MM.1S (cell line): ENCODE results near the gene CELF4.

ENCODE experiments used
- DNase-seq: peaks from one replicate; pipeline ENCODE4 v3.0.0-alpha.2; 2015
- H2AFZ ChIP-seq: fragments of 300-600 bp; sonication (generic); 2 replicates; pipeline ENCODE4 v1.6.0; 2016; ENCODE audit warnings: antibody characterized with exemption, low read length
- H3F3A ChIP-seq: fragments of 300-600 bp; sonication (generic); 2 replicates; pipeline ENCODE4 v1.6.1; 2016; ENCODE audit warnings: mild to moderate bottlenecking, antibody characterized with exemption, low read length, moderate library complexity, mixed read lengths; ENCODE audit not compliant: insufficient read depth
- H3K27ac ChIP-seq: fragments of 300-600 bp; sonication (generic); 2 replicates; pipeline ENCODE4 v1.5.1; 2016; ENCODE audit warnings: mild to moderate bottlenecking, low read length
- H3K27me3 ChIP-seq: fragments of 300-600 bp; sonication (generic); replicated peaks from 2 replicates; pipeline ENCODE4 v1.6.0; 2016; ENCODE audit warnings: low read length; ENCODE audit not compliant: insufficient read depth
- H3K36me3 ChIP-seq: fragments of 300-600 bp; sonication (generic); replicated peaks from 2 replicates; pipeline ENCODE4 v1.6.1; 2016; ENCODE audit warnings: mild to moderate bottlenecking, low read length, mixed read lengths; ENCODE audit not compliant: insufficient read depth
- H3K4me1 ChIP-seq: fragments of 300-600 bp; sonication (generic); 2 replicates; pipeline ENCODE4 v1.6.1; 2016; ENCODE audit warnings: low read length, mixed read lengths
- H3K4me2 ChIP-seq: fragments of 300-600 bp; sonication (generic); 2 replicates; pipeline ENCODE4 v1.6.0; 2016; ENCODE audit warnings: low read depth, low read length
- H3K4me3 ChIP-seq: fragments of 300-600 bp; sonication (generic); 2 replicates; pipeline ENCODE4 v1.5.1; 2016; ENCODE audit warnings: low read length, mixed read lengths
- H3K79me2 ChIP-seq: fragments of 300-600 bp; sonication (generic); 2 replicates; pipeline ENCODE4 v1.6.1; 2016; ENCODE audit warnings: mixed run types, low read length, mixed read lengths
- H3K9ac ChIP-seq: fragments of 300-600 bp; sonication (generic); 2 replicates; pipeline ENCODE4 v1.6.1; 2016; ENCODE audit warnings: low read length, mixed read lengths
- H3K9me2 ChIP-seq: fragments of 300-600 bp; sonication (generic); replicated peaks from 2 replicates; pipeline ENCODE4 v1.6.1; 2016; ENCODE audit warnings: mild to moderate bottlenecking, low read length, mixed read lengths; ENCODE audit not compliant: insufficient read depth
- H3K9me3 ChIP-seq: fragments of 300-600 bp; sonication (generic); replicated peaks from 2 replicates; pipeline ENCODE4 v1.6.1; 2016; ENCODE audit warnings: mild to moderate bottlenecking, low read length, mixed read lengths; ENCODE audit not compliant: insufficient read depth
- H4K20me1 ChIP-seq: fragments of 300-600 bp; sonication (generic); 2 replicates; pipeline ENCODE4 v1.6.1; 2016; ENCODE audit warnings: mild to moderate bottlenecking, low read length, moderate library complexity, mixed read lengths; ENCODE audit not compliant: insufficient read depth
- CTCF ChIP-seq: fragments of 300-600 bp; sonication (generic); IDR thresholded peaks from 2 replicates; pipeline ENCODE4 v1.5.1; 2016; ENCODE audit warnings: antibody characterized with exemption, low read length, mixed read lengths
- EZH2 ChIP-seq: fragments of 300-600 bp; sonication (generic); optimal IDR thresholded peaks from 2 replicates; pipeline ENCODE3; 2017; ENCODE audit warnings: low read depth, mild to moderate bottlenecking, antibody characterized with exemption, low read length, mixed read lengths
- EZH2phosphoT487 ChIP-seq: fragments of 300-600 bp; sonication (generic); IDR thresholded peaks from 2 replicates; pipeline ENCODE4 v1.6.1; 2018; ENCODE audit warnings: antibody characterized with exemption, low read length

CELF4 gene

GRCh38 chr18:37481491-37481890, 84.1 kb downstream of the CELF4 start:
- no peak overlapping the region for H3K9ac ChIP-seq
- H3K9me2 ChIP-seq, result no peaks in the 10 kb centered on the region
- TF ChIP-seq CTCF, result no peak
- TF ChIP-seq EZH2phosphoT487, result no peak
- TF ChIP-seq EZH2, result no peak
- no peak overlapping the region for H3K4me3 ChIP-seq
- no peak overlapping the region for H3K27ac ChIP-seq
- no peak overlapping the region for H3K4me2 ChIP-seq
- no peak for DNase-seq
- no peak overlapping the region for H2AFZ ChIP-seq
- H3K79me2 ChIP-seq, result no peaks in the 10 kb centered on the region
- H3F3A ChIP-seq, result no peaks in the 10 kb centered on the region
- H3K9me3 ChIP-seq, result no peaks in the 10 kb centered on the region
- H4K20me1 ChIP-seq, result no peaks in the 10 kb centered on the region
- no peaks in the 10 kb centered on the region for H3K4me1 ChIP-seq
- H3K27me3 ChIP-seq, result peaks cover 4% of the 10 kb centered on the region; the same call in 1 of the 2 replicates
- no peaks in the 10 kb centered on the region for H3K36me3 ChIP-seq

- no peaks in the 10 kb centered on the region for H3K79me2 ChIP-seq
- no peaks in the 10 kb centered on the region for H3K4me1 ChIP-seq
- H4K20me1 ChIP-seq, result no peaks in the 10 kb centered on the region
- H3K4me3 ChIP-seq, result no peak overlapping the region
- no peak overlapping the region for H3K4me2 ChIP-seq
- H2AFZ ChIP-seq, result no peak overlapping the region
- no peak overlapping the region for H3K27ac ChIP-seq
- H3K9me2 ChIP-seq, result no peaks in the 10 kb centered on the region
- no peaks in the 10 kb centered on the region for H3F3A ChIP-seq
- no peaks in the 10 kb centered on the region for H3K36me3 ChIP-seq
- no peaks in the 10 kb centered on the region for H3K9me3 ChIP-seq
- TF ChIP-seq EZH2phosphoT487 (no peak), CTCF (no peak), EZH2 (no peak)
- H3K27me3 ChIP-seq, result peaks cover 4% of the 10 kb centered on the region; the same call in 1 of the 2 replicates
- H3K9ac ChIP-seq, result no peak overlapping the region
- no peak for DNase-seq
Measured at GRCh38 chr18:37481072-37481471, 84.5 kb downstream of the CELF4 start.

- Histone ChIP-seq H2AFZ (no peak overlapping the region), H3K36me3 (no peaks in the 10 kb centered on the region), H3K4me1 (no peaks in the 10 kb centered on the region), H3F3A (no peaks in the 10 kb centered on the region), H3K79me2 (no peaks in the 10 kb centered on the region), H3K9ac (no peak overlapping the region), H3K4me3 (no peak overlapping the region), H3K27me3 (peaks cover 4% of the 10 kb centered on the region; the same call in 1 of the 2 replicates), H4K20me1 (no peaks in the 10 kb centered on the region), H3K9me2 (no peaks in the 10 kb centered on the region), H3K9me3 (no peaks in the 10 kb centered on the region), H3K4me2 (no peak overlapping the region), H3K27ac (no peak overlapping the region)
- DNase-seq, result no peak
- TF ChIP-seq EZH2phosphoT487 (no peak), CTCF (no peak), EZH2 (no peak)
Measured at GRCh38 chr18:37476611-37477295, 88.8 kb downstream of the CELF4 start.
